GM18508 (cell line): ENCODE measurements around the gene SPTBN4.
"Not testable (repeated sequence)": the region's sequence is repeated elsewhere in the genome, so short reads cannot be mapped to it uniquely, and the experiment has no call there.

Experiments used
- ATAC-seq: cut with Tn5 transposase; IDR thresholded peaks from one replicate; pipeline ENCODE4 v1.9.1; 2021; ENCODE audit warnings: moderate number of reproducible peaks; ENCODE audit not compliant: insufficient read depth, unreplicated experiment

Gene SPTBN4

DNA sequence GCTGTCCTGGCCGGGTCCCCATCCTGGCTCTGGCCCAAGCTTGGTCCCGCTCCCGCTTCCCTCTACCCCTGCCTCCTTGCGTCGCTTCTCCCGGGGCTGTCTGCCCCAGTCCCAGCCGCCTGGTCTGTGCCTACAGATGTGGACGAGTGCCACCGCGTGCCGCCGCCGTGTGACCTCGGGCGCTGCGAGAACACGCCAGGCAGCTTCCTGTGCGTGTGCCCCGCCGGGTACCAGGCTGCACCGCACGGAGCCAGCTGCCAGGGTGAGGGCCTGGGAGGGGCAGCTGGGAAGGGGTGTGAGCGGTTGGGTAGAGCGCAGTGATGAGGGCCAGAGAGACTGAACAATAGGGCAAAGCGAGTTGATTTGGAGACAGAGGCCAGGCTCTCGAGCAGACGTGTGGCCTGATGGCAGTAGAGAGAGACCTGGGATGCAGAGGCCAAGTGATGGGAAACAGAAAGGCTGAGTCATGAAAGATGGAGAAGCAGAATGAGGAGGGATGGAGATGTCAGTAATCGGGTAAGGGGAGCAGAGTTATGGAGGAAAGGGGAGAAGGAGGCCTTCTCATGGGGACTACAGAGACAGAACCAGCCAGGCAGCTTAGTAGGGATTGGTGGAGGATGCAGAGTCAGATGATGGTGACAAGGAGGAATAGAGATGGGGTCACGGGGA, 143.7 kb downstream of the SPTBN4 start:
- ATAC-seq = no peak

DNA sequence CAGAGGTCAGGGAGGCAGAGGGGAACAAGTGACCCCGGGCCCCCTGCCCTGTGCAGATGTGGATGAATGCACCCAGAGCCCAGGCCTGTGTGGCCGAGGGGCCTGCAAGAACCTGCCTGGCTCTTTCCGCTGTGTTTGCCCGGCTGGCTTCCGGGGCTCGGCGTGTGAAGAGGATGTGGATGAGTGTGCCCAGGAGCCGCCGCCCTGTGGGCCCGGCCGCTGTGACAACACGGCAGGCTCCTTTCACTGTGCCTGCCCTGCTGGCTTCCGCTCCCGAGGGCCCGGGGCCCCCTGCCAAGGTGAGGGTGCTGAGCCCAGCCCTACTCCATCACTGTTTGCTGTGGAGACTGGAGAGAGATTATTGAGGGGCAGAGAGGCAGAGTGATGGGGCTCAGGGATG, 144.3 kb downstream of the SPTBN4 start:
- no peak for ATAC-seq

GRCh38 chr19:40611900-40612698, 145.3 kb downstream of the SPTBN4 start:
- ATAC-seq = no peak

- ATAC-seq = no peak
Observed at GRCh38 chr19:40612831-40613689, 146.3 kb downstream of the SPTBN4 start.

- no peak for ATAC-seq
Observed at GRCh38 chr19:40613690-40614621, 147.2 kb downstream of the SPTBN4 start.

- ATAC-seq = no peak
Observed at GRCh38 chr19:40614622-40615411, 148.0 kb downstream of the SPTBN4 start.

DNA sequence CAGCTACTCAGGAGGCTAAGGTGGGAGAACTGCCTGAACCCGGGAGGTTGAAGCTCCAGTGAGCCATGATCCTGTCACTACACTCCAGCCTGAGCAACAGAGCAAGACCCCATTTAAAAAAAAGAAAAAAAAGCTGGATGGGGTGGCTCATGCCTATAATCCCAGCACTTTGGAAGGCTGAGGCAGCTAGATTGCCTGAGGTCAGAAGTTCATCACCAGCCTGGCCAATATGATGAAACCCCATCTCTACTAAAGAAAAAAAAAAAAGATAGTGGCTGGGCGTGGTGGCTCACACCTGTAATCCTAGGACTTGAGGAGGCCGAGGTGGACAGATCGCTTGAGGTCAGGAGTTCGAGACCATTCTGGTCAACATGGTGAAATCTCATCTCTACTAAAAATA, 149.4 kb downstream of the SPTBN4 start:
- ATAC-seq = no peak

DNA sequence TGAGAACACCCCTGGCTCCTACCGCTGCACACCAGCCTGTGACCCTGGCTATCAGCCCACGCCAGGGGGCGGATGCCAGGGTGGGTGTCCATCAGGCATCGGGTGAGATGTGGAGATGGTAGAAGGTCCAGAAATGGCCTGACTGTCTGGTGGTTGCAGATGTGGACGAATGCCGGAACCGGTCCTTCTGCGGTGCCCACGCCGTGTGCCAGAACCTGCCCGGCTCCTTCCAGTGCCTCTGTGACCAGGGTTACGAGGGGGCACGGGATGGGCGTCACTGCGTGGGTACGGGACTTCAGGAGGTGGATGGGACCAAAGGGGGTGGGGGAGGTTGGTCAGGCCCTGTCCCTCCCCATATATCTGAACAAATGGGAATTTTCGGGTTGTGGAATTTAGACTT, 150.1 kb downstream of the SPTBN4 start:
- no peak for ATAC-seq

GRCh38 chr19:40617961-40618360, 151.2 kb downstream of the SPTBN4 start:
- ATAC-seq = no peak

DNA sequence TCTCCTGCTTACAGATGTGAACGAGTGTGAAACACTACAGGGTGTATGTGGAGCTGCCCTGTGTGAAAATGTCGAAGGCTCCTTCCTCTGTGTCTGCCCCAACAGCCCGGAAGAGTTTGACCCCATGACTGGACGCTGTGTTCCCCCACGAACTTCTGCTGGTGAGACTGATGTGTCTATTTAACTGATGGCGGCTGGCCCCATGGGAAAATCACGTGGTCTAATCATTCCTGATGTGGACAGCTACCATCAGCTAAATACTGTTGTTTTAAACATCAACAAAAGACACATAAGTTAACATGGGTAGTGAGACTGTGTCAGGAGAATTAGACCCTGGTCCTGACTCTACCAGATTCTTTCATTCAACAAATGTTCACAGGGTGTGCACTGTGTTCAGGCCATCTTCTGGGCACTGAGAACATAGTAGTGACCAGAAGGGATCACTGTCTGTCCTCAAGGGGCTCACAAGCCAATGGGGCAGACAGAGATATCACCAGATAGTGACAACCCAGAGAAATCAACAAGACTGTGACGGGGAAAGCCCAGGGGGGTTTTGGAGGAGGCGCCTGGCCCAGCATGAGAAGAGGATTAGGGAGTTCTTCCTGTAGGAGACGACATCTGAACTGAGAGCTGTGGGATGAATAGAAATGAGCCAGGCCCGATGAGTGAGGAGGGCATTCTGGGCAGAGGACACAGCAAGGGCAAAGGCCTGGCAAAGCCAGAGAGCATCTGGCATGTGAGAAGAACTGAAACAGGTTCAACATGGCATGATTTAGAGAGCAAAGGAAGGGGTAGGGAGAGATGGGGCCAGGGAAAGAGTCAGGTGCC, 152.7 kb downstream of the SPTBN4 start:
- ATAC-seq = no peak

- no peak for ATAC-seq
Observed at GRCh38 chr19:40620161-40620485, 153.3 kb downstream of the SPTBN4 start.

DNA sequence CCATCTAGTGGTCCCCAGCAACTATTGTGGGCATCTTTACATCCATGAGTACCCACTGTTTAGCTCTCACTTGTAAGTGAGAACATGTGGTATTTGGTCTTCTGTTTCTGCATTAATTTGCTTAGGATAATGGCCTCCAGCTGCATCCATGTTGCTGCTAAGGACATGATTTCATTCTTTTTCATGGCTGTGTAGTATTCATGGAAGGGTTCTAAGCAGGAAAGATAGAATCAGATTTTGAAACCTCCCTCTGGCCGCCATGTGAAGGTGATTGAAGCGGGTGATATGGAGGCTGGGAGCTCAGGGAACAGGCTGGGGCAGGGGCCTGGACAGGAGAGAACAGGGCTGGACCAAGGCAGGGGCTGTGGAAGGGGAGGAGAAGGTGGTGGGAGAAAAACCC, 154.5 kb downstream of the SPTBN4 start:
- no peak for ATAC-seq

DNA sequence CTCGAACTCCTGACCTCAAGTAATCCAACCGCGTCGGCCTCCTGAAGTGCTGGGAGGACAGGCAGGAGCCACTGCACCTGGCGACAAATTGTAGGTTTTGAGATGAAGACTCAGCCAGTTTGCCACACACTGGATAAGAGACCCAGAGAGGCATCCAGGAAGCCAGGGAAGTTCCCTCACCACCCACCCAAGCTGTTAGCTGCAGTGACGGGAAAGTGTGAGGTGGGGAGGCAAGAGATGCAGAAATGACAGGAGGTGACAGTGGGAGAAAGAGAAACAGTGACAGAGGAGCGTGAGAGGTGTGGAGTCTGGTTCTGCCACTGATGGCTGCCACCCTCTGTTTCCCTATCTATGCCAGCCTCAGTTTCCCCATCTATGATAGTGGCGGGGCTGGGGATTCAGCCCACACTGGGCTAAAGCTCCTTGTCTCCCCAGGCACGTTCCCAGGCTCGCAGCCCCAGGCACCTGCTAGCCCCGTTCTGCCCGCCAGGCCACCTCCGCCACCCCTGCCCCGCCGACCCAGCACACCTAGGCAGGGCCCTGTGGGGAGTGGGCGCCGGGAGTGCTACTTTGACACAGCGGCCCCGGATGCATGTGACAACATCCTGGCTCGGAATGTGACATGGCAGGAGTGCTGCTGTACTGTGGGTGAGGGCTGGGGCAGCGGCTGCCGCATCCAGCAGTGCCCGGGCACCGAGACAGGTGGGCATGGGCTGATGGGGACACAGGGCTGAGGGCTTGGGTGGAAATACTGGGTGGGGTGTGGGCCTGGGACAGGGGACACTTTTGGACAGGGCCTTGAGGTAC, 155.4 kb downstream of the SPTBN4 start:
- ATAC-seq = no peak

DNA sequence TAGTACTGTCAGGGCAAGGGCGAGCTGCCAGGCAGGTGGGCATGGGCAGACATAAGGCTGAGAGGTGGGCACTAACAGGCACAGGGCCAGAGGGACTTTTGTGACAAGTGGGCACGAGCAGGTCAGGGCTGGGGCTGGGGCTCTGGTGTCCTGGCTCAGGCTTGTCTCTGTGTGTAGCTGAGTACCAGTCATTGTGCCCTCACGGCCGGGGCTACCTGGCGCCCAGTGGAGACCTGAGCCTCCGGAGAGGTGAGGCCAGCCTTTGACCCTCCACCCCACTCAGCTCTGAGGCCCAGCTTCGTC, 155.9 kb downstream of the SPTBN4 start:
- ATAC-seq = no peak

DNA sequence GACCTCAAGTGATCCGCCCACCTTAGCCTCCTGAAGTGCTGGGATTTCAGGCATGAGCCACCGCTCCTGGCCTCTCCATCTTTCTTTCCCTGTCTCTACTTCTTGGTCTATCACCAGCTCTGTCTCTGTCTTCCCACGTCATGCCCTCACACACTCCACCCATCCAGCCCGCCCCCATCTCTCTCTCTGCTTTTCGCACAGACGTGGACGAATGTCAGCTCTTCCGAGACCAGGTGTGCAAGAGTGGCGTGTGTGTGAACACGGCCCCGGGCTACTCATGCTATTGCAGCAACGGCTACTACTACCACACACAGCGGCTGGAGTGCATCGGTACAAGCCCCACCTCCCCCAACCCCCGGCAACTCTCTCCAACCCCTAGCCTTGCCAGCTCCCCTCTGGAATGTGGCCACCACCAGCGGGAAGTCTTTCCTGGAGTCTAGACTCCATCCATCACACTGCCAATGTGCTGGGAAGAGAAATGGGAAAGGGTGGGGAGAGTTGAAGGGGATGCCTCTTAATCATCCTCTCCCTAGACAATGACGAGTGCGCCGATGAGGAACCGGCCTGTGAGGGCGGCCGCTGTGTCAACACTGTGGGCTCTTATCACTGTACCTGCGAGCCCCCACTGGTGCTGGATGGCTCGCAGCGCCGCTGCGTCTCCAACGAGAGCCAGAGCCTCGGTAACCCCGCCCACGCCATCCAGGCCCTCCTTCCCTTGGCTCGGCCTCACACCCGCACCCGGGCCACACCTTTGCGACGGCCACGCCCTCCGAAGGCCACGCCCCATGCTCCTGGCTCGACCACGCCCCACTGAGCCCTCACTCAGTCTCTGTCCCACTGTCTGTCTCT, 156.8 kb downstream of the SPTBN4 start:
- no peak for ATAC-seq

- ATAC-seq = not testable (repeated sequence)
Observed at GRCh38 chr19:40624369-40625153, 157.8 kb downstream of the SPTBN4 start.
